GM18519 (cell line): ENCODE results near the gene GLOD4.
A peak's percentile ranks its signal among the peaks of the same experiment; 100 is the strongest.

Source experiments
- ATAC-seq: cut with Tn5 transposase; IDR thresholded peaks from one replicate; pipeline ENCODE4 v1.9.1; 2021; ENCODE audit warnings: mild to moderate bottlenecking, moderate library complexity; ENCODE audit not compliant: unreplicated experiment, low FRiP score

Gene GLOD4

DNA sequence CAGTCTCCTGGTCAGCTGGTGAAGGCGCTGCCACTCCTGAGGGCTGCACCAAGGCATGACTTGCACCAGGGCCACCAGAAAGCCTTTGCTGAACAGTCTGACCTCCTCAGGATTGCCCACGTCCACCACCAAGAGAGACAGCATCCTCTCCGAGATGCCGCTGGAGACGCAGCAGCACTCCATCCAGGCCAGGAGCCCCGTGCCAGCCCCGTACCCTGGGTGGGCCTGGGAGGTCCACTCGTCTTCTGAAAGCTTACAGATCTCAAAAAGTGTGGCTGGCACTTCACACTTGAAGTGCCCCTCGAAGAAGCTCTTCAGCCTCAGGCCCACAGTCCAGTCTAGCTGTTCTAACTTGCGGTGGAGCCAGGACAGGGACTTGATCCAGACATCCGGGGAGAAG, 36.7 kb downstream of the GLOD4 start:
- ATAC-seq, result no peak

DNA sequence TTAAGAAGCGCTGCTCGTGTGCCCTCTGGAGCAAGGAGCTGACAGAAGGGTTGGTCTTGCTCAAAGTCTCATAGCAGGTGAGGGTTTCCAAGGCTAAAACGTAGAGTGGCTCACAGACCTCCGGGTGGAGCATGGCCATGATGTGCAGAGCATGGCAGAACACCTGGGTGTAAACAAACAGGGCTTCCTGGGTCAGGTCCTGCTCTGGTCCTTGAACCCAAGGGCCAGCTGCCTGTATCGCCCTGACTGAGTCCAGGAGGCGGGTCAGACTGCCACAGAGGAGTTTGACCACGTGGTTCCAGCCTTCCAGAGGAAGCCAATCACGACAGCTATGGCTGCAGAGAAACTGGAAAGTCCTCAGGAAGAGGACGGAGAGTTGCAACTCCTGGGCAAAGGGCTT, 37.1 kb downstream of the GLOD4 start:
- ATAC-seq, result no peak

DNA sequence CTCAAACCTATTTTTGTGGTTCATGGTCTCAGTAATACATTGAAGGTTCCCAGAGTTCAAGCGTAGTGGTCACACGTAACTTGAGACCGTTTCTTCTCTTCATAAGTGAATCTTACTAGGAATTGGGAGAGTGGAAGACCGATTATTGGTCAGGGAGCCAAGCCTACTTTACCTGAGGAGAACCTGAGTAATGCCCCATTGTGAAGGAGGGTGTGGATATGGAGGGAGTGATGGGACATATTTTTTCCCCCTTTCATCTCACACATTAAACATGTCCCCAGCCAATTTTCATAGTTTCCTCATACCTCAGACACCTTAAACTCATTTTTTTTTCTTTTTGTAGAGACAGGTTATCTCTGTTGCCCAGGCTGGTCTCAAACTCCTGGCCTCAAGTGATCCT, 38.9 kb downstream of the GLOD4 start:
- no peak for ATAC-seq

DNA sequence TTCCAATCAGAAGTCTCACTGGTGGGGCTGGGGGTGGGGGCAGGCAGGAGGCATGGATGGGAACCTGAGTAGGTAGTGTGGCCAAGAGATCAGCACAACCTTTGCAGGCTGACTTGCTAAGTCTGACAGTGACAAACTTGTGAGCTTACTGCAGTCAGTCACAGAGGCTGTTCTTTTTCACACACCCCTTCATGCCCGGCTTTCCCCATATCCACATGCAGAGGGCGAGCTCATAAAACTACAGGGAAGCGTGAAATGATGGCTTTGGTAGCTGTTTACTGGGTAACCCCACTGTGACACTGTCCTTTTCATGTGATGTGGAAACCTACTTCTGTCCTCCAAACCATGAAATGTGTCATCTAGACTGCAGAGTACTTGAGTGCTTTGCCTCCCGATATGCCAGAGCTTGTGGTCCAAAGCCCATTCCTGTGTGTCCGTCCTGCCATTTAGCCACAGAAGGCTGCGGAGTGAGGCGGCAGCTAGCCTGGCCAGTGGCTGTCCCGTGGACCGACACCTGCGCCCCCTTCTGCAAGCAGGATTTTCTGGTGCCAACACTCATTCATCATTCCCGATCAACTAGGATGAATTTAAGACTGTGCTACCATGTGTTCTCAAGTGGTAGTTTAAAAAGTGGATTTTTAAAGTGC, 39.8 kb downstream of the GLOD4 start:
- no peak for ATAC-seq

DNA sequence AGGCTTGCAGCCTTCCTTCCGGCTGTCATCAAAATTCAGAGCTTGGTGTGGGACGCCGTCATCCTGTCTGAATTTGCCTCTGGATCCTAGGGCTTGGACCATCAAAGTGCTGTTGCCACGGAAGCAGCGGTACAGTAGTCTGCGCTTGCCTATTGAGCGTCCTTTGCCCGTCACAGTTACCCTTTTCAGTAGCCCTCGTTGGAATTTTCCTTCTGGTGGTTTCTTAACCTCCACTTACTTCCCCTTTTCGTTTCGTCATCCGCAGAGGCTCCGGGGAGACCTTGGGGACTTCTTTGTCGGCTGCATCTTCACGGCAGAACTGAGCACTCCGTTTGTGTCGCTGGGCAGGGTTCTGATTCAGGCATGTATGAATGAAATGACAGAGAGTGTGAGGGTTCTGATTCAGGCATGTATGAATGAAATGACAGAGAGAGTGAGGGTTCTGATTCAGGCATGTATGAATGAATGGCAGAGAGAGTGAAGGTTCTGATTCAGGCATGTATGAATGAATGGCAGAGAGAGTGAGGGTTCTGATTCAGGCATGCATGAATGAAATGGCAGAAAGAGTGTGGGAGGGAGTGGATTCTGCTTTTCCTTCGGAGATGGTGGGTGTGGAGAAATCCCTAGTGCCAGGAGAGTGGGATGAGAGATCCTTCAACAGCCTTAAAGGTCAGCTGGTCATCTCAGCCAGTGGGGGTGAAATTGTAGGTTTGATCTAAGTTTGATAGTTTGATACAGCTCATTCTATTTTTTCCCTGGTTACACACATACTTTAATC, 41.7 kb downstream of the GLOD4 start:
- ATAC-seq, result no peak

DNA sequence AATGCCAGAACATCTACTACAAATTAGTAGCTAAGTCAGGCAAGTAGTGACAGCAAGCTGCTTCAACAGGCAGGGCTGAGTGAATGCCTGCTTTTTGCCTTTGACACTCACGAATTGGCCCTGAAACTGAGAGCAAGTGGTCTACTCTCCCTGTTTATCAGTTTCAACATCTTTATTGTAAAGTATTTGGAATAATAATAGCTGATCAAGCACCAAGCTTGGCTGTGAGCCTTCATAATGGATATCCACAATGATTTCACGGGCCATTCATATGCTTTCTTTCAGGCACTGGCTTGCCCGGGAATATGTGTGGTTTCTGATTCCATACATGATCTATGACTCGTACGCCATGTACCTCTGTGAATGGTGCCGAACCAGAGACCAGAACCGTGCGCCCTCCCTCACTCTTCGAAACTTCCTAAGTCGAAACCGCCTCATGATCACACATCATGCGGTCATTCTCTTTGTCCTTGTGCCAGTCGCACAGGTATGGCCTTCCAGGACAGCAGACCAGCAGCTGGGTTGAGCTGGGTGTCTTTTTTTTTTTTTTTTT, 44.4 kb downstream of the GLOD4 start:
- ATAC-seq, result no peak

DNA sequence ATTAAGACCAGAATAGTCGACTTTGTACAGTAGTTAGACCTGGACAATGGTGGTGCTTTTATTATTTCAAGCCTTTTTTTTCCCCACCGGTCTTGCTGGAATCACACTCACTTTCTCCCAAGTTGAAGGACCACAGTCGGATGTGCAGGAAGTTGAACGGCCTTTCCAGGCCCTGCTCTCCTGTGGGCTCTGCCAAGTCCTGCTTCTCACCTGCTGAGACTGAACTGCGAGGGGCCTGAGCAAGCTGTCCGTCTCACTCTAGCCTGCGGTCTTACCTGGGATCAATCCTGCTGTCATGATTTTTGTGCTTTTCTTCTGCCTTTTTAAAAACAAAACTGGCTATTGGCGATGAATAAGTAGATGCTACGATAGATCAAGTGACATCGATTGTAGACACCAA, 48.3 kb downstream of the GLOD4 start:
- ATAC-seq, result no peak

DNA sequence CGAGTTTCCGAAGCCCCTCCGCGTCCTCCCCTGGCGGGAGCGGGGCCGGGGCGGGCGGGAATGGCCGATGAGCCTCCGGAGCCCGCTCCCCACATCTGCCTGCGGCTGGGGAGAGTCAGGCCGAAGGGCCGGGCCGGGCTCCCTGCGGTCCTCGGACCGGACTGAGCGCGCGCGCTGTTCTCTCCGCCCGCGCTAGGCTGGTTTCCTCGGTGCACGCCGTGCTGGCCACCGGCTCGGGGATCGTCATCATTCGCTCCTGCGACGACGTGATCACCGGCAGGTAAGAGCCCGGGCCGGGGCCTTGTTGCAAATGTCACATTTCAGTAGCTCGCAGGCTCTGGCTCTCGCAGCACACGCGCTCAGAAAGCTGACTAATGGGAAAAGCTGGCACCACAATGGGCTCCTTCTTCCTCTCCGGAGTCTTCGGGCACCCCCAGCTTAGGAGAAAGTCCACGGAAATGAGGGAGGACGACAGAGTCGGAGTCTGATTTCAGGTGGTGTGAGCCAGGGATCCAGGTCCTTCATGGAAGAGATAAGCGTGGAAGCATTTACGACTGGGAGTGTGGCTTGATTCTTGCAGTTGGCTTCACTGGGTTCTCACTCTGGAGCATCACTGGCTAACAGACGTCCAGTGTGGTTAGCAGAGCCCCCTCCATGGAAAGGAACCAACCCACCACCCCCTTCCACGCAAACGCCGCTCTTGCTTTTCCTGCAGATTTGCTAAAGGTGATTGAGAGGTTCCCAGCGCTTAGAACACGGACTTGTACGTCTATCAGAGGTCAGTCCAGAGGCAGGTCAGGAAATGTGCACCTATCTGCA, 49.0 kb downstream of the GLOD4 start:
- ATAC-seq, result peak; percentile 23

DNA sequence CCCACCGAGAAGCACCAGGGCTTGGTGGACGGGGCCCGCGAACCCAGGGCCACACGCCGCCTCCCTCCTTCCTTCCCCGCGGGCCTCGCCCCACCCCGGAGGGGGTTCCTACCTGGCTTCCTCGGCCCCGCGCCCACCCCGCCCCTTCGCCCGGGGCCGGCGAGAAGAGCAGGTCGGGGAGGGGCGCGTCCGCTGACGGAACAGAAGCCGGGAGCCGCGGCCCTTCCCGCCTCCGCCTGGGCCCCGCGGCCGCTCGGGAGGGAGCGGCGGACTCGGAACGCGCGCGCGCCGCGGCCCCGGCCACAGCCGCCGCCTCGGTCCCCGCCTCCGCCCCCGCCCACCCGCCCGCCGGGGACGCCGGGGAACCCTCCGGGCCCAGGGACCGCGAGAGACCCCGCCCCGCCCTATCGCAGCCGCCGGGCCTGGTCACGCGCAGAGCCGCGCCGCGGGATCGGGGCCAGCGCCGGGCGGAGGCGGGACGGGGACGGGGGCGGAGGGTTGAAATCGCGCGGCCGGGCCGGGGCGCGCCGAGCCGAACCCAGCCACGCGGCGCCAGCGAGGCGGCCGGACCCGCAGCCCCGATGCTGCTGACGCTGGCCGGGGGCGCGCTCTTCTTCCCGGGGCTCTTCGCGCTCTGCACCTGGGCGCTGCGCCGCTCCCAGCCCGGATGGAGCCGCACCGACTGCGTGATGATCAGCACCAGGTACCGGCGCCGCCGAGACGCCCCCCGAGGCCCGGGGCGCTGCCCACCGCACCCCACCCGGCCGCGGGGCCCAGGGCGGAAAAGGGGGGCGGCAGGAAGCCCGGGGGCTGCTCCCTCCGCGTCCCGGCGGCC, 49.8 kb downstream of the GLOD4 start, which contains the start of gene TLCD3A:
Gene TLCD3A (plus strand): TSS at position 530 of the 835 bp plus-strand sequence. CDS start 52 bp downstream, at position 582.
- peak; percentile 32 for ATAC-seq

DNA sequence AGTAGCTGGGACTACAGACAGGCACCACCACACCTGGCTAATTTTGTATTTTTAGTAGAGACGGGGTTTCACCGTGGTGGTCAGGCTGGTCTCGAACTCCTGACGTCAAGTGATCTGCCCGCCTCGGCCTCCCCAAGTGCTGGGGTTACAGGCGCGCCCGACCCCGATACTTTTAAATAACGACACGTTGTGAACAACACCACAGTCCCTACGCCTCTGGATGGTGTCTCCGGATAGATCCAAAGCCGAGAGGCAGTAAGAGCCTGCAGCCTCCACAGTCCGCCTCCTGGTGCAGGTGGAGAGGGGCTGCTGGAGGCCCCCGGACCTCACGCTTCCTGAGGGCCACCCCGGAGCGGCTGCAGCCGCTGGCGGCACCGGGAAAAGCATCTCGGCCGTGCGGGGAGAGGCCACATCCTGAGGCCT, 50.4 kb downstream of the GLOD4 start:
- ATAC-seq, result no peak

DNA sequence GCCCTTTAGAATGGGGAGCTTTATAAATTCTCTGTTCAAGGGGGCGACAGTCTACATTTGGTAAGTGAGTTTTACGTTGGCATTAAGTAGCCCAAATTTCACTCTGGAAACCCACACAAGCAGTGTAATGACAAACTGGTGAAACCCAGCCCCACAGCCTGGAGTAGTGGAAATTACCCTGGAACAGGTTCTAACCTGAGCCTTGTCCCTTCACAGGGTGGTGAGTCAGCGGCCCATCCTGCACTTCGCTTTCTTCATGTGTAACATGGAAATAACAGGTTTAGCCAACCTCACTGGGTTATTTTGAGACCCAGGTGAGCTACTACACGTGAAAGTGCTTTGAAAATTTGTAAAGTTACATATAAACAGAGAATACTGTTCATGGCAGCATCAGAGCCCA, 53.2 kb downstream of the GLOD4 start:
- ATAC-seq, result no peak

DNA sequence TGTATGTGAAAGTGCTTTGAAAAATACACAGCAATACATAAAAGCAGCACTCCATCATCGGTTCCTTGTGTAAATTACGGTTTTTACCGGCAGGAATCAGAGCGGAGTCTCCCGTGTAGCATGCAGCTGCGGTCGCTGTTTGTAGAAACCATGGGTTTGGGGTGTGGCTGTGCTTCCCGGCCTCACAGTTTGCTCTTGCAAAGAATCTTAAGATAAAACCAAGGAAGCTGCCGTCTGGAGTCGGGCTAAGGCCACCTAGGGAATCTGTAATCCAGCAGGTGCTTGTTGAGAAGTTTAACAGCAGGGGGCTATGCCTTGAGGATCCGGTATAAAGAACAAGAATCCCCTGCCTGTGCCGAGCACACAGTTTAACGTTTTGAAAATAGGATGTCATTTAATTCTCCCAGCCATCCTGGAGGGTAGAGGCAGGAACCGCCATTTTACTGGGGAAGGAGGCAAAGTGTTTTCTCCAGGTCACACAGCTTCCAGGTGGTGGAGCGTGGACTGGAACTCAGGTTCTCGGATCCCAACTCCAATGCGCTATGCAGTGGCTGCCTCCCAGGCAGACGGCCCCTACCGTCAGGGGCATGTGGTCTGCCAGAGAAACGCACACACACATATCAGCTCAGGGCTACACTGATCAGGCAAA, 55.7 kb downstream of the GLOD4 start:
- no peak for ATAC-seq

DNA sequence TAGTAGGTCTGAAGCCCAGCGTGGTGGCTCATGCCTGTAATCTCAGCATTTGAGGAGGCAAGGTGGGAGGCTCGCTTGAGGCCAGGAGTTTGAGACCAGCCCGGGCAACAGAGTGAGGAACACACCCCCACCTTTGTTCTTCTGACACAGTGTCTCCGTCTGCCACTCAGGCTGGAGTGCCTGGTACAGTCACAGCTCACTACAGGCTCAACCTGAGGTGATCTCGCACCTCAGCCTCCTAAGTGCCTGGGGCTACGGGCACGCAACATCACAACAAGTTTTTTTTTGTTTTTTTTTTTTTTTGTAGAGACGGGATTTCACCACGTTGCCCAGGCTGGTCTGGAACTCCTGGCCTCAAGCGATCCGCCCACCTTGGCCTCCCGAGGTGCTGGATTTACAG, 56.3 kb downstream of the GLOD4 start:
- ATAC-seq, result no peak

DNA sequence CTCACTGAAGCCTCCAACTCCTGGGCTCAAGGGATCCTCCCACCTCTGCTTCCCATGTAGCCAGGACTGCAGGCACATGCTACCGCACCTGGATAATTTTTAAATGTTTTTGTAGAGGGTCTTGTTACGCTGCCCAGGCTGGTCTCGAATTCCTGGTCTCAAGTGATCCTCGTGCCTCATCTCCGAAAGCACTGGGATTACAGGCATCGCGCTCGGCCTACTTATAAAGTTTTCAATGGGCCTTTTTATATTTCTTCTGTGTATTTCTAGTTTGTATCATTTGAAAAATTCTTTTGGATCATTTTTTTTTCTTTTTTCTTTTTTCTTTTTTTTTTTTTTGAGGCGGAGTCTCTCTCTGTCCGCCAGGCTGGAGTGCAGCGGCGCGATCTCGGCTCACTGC, 57.0 kb downstream of the GLOD4 start:
- ATAC-seq, result no peak

DNA sequence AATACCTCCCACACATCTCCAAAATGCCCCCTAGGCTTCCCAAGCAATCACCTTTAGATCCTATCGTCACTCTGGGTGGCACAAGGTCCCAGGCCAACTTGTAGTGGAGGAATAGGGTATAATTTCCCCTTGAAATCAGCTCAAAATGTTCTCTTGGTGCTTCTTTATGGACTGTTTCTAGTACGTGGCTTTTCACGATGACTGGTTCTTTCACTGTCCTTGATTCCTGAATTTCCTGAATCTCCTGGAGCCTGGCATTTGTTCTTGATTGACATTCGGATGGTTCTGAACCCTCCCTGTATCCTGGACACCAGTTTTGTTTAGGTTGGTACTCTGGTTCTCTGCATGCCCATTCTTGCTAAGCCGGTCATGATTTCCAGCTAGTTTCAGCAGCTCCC, 60.5 kb downstream of the GLOD4 start:
- ATAC-seq, result no peak

DNA sequence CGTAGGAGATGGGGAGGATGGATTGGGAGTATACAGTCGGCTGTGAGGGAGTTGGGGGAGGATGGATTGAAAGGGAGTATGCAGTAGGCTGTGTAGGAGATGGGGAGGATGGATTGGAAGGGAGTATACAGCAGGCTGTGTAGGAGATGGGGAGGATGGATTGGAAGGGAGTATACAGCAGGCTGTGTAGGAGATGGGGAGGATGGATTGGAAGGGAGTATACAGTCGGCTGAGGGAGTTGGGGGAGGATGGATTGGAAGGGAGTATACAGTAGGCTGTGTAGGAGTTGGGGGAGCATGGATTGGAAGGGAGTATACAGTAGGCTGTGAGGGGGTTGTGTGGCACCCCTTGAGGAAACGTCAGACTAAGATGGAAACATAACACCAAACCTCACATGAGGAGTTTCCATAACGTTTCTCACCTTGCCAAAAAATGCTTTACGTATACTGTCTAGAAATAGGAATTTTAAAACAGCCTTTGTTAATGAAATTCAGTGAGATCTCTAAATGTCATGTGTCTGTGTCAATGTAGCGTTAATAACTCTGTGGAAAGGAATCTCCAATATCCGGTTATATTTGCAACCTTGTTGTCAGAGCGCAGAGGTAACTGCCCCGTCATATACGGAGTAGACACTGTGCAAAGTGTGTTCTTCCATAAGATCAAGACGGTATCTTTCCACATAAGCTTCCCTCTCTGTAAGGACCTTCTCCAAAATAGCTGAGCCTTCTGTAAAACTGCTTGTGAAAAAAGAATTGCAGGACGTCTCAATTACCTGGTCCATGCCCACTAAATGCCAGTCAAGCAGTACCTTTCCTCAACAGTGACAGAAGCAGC, 61.2 kb downstream of the GLOD4 start:
- ATAC-seq, result no peak

DNA sequence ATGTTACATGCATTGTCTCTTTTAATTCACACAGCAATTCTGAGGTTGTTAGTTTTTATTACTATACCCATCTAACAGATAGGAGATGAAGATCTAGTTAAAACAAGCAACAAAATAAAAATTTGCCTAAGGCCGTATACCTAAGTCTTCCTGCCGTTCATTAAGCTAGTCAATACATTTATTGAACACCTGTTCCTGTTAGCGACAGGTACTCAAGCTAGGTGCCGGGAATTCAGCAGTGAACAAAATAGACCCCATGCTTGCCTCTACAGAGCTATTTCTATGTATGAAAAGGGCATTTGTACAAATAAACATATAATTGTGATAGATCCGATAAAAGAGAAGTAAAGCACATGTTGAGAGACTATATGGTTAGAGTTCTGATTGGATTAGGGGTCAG, 64.0 kb downstream of the GLOD4 start:
- ATAC-seq, result no peak
